RWPE2 (cell line): ENCODE measurements around the gene MAP7.

Experiments used
- ATAC-seq: fragments of 200-7000 bp; cut with Tn5 transposase; 3 replicates; pipeline ENCODE4 v1.9.1; 2021; ENCODE audit warnings: low read depth
- DNase-seq: peaks from one replicate; pipeline ENCODE4 v3.0.0-alpha.2; 2020; ENCODE audit warnings: low spot score
- H3K27ac ChIP-seq: fragments of 450-650 bp; 2 replicates; pipeline ENCODE4 v1.5.1; 2017; ENCODE audit warnings: mild to moderate bottlenecking; ENCODE audit not compliant: poor library complexity, severe bottlenecking
- H3K27me3 ChIP-seq: fragments of 250-450 bp; sonication (Bioruptor Pico); 2 replicates; pipeline ENCODE4 v1.5.1; 2021; ENCODE audit warnings: mild to moderate bottlenecking, moderate library complexity; ENCODE audit not compliant: insufficient read depth, poor library complexity, severe bottlenecking
- H3K36me3 ChIP-seq: fragments of 250-450 bp; sonication (Bioruptor Pico); 2 replicates; pipeline ENCODE4 v1.5.1; 2020; ENCODE audit warnings: low read depth, mild to moderate bottlenecking, moderate library complexity
- H3K4me1 ChIP-seq: fragments of 250-450 bp; sonication (Bioruptor Pico); 2 replicates; pipeline ENCODE4 v1.5.1; 2021; ENCODE audit warnings: mild to moderate bottlenecking, moderate library complexity; ENCODE audit not compliant: insufficient read depth, poor library complexity, severe bottlenecking
- H3K4me3 ChIP-seq: fragments of 250-450 bp; sonication (Bioruptor Pico); 2 replicates; pipeline ENCODE4 v1.5.1; 2021; ENCODE audit warnings: mild to moderate bottlenecking, moderate library complexity; ENCODE audit not compliant: severe bottlenecking
- H3K9me3 ChIP-seq: fragments of 250-450 bp; sonication (Bioruptor Pico); 2 replicates; pipeline ENCODE4 v1.5.1; 2021; ENCODE audit warnings: mild to moderate bottlenecking, moderate library complexity; ENCODE audit not compliant: severe bottlenecking
- TF ChIP-seq, protein P1 (sequence below): fragments of 450-650 bp; IDR thresholded peaks from one replicate; pipeline ENCODE4 v1.5.1; 2017; ENCODE audit warnings: mild to moderate bottlenecking, moderate library complexity; ENCODE audit not compliant: poor library complexity, severe bottlenecking

The MAP7 gene

DNA sequence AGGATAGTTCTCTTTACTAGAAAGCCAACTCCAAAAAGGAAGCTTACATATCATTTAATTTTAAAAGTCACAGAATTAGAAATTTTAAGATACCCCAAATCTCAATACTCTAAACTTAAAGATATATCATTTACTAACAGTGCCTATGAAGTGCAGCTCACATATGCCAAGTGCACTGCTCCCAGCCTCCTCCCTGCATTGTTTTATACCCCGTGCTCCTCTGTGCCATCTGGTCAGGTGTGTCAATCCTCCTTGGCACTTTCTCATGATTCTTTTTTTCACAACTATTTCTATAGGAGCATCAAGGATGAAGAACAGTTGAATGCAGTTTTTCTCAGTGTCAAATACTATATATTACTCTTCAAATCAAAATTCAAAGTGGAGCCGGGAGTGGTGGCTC, 8.8 kb downstream of the MAP7 start:
- DNase-seq, result no peak
- Histone ChIP-seq H3K4me1 (no peaks in the 10 kb centered on the region), H3K36me3 (peaks cover 3% of the 10 kb centered on the region), H3K4me3 (no peak overlapping the region), H3K27ac (no peak overlapping the region), H3K9me3 (peaks cover under 1% of the 10 kb centered on the region), H3K27me3 (no peaks in the 10 kb centered on the region)
- ATAC-seq, result no peak
- TF ChIP-seq, protein P1, sequence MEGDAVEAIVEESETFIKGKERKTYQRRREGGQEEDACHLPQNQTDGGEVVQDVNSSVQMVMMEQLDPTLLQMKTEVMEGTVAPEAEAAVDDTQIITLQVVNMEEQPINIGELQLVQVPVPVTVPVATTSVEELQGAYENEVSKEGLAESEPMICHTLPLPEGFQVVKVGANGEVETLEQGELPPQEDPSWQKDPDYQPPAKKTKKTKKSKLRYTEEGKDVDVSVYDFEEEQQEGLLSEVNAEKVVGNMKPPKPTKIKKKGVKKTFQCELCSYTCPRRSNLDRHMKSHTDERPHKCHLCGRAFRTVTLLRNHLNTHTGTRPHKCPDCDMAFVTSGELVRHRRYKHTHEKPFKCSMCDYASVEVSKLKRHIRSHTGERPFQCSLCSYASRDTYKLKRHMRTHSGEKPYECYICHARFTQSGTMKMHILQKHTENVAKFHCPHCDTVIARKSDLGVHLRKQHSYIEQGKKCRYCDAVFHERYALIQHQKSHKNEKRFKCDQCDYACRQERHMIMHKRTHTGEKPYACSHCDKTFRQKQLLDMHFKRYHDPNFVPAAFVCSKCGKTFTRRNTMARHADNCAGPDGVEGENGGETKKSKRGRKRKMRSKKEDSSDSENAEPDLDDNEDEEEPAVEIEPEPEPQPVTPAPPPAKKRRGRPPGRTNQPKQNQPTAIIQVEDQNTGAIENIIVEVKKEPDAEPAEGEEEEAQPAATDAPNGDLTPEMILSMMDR, result no peak

DNA sequence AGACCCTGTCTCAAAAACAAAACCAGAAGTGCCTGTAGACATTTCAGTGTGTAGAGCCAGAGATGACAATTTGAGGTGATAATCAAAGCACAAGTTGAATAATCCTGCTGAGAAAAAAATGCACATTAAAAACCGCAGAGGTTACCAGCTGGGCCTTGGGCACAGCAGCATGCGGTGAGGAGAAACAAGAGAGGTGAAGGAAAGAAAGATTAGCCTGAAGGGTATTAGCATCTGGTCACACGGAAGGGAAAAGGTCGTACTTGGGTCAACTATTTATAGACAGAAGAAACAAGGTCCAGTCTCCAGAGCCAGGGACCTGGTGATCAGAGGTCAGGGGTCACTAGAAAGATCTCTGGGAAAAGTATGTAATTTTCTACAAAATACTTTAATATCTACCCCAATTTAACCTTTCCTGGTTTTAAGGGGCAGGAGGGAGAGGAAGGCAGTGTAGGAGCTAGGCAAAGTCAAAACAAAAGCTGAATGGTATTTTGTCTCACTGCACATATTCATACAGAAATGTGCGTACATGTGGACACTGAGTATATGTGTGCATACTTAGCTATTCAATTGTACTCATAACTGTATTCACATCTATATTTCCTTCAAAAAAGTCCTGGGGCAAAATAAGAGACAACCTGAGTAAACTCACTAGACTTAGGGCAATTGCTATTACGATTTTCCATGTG, 10.1 kb downstream of the MAP7 start:
- Histone ChIP-seq H3K27ac (no peak overlapping the region), H3K9me3 (peaks cover 3% of the 10 kb centered on the region), H3K4me3 (no peak overlapping the region), H3K4me1 (no peaks in the 10 kb centered on the region), H3K27me3 (no peaks in the 10 kb centered on the region), H3K36me3 (peaks cover 3% of the 10 kb centered on the region)
- no peak for DNase-seq
- ATAC-seq, result no peak
- TF ChIP-seq, protein P1, result no peak

DNA sequence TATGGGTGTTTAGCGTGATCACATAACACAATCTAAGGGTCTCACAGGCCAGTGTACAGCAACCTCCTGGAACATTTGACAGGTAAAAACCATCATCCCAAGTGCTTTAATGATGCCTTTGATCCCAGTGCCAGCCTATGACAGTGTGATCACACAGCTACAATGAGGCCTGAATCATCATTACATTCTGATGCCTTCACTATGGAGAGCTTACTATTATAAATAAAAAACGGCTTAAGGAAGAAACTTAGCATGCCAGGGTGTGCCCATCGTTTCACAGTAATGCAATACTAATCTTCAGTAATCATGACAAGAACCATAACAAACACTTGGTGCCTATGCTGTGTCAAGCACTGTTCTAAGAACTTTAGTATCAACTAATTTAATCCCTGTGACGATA, 11.4 kb downstream of the MAP7 start:
- H3K36me3 ChIP-seq, result peaks cover 3% of the 10 kb centered on the region
- H3K27ac ChIP-seq, result no peak overlapping the region
- H3K27me3 ChIP-seq, result no peaks in the 10 kb centered on the region
- no peak for ATAC-seq
- peaks cover 3% of the 10 kb centered on the region for H3K9me3 ChIP-seq
- H3K4me1 ChIP-seq, result no peaks in the 10 kb centered on the region
- TF ChIP-seq, protein P1, result no peak
- H3K4me3 ChIP-seq, result no peak overlapping the region
- DNase-seq, result no peak

DNA sequence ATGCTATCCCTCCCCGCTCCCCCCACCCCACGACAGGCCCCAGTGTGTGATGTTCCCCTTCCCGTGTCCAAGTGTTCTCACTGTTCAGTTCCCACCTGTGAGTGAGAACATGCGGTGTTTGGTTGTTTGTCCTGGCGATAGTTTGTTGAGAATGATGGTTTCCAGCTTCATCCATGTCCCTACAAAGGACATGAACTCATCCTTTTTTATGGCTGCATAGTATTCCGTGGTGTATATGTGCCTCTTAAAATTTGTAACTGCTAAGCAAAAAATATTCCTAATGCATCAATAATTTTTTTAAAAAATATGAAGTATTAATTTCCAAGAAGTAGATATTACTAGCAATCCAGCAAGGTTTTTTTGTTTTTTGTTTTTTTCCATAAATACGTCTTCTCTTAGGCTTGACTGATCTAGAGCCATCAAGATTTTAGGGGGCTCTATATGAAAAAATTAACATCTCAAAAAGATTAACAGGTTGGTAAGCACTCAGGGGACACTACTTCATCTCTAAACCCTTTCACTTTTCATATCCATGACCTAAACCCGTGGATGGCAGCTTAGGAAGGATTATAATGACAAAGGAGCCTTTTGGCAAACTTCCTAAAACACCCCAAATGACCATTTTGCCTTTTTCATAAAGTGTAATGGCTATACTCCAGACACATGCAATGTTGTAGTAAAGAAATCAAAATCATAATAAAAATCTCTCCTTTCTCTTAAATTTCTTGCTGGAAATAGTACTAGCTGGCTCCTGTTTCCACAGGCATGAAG, 14.2 kb downstream of the MAP7 start:
- H3K36me3 ChIP-seq, result no peaks in the 10 kb centered on the region
- TF ChIP-seq, protein P1, result no peak
- H3K27me3 ChIP-seq, result no peaks in the 10 kb centered on the region
- no peak for DNase-seq
- no peak overlapping the region for H3K27ac ChIP-seq
- H3K4me1 ChIP-seq, result no peaks in the 10 kb centered on the region
- peaks cover 3% of the 10 kb centered on the region for H3K9me3 ChIP-seq
- H3K4me3 ChIP-seq, result no peak overlapping the region
- no peak for ATAC-seq
